SW 1271 (cell line): ENCODE results near the gene TUBGCP6.

Experiments used
- DNase-seq, 2 experiments: peaks; one replicate each; lab custom pipeline; 2025; lab: John Stamatoyannopoulos, UW

The TUBGCP6 gene

GRCh38 chr22:50226063-50226874 is 18.6 kb downstream of the TUBGCP6 start:
- no peak for DNase-seq

DNA sequence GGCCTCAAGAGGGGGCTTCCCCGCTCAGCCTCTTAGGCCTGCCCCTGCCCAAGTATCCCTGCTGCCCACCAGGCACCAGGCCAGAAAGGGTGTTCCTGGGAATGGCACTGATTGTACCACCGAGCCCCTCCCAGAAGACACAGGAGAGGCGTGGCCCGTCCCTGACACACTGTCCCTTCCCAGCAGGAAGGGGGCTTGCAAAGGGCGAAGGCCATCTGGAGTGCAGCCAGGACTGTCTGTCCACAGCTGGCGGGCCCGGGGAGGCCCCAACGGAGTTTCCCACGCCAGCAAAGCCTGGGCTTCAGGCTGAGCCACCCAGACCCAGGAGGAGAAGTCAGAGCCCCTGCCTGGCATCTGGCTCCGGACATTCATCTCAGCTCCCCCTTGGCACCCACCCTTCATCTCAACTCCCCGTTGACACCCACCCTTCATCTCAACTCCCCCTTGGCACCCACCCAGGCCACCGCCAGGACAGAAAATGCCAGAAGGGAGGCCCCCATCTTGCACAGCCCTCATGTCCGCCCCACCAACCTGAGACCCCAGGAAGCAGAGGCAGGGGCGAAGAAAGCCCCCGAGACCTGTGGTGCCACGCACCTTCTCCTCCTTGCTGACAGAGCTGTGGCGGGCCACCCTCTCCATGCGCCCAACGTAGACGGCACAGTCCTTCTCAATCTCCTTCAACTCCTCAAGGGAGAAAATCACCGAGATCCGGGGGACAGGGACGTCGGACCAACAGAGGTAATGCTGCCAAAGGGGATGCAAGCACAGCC is 19.4 kb downstream of the TUBGCP6 start:
- DNase-seq: no peak

- no peak for DNase-seq
Measured at GRCh38 chr22:50224071-50224470, 20.8 kb downstream of the TUBGCP6 start.

- DNase-seq: no peak
Measured at GRCh38 chr22:50222508-50222907, 22.3 kb downstream of the TUBGCP6 start.

GRCh38 chr22:50221410-50222300 is 23.2 kb downstream of the TUBGCP6 start:
- DNase-seq: no peak

DNA sequence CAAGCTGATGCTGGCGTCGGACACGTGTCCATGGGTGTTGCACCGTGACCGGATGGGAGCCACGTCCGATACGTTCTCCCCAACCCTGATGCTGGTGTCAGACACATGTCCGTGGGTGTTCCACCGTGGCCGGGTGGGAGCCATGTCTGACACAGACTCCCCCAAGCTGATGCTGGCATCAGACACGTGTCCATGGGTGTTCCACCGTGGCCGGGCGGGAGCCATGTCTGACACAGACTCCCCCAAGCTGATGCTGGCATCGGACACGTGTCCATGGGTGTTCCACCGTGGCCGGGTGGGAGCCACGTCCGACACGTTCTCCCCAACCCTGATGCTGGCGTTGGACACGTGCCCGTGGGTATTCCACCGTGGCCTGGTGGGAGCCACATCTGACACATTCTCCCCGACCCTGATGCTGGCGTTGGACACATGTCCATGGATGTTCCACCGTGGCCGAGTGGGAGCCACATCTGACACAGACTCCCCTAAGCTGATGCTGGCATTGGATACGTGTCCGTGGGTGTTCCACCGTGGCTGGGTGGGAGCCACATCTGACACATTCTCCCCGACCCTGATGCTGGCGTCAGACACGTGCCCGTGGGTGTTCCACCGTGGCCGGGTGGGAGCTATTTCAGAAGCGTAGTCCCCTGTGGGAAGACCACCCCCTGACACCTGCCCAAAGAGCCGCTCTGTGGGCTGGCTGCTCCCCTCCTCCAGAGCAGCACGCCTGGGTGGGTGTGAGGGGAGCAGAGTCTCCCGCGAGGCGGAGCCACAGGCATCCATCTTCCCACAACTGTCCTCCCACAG is 24.0 kb downstream of the TUBGCP6 start:
- no peak for DNase-seq

GRCh38 chr22:50219800-50220602 is 24.8 kb downstream of the TUBGCP6 start:
- DNase-seq: no peak

DNA sequence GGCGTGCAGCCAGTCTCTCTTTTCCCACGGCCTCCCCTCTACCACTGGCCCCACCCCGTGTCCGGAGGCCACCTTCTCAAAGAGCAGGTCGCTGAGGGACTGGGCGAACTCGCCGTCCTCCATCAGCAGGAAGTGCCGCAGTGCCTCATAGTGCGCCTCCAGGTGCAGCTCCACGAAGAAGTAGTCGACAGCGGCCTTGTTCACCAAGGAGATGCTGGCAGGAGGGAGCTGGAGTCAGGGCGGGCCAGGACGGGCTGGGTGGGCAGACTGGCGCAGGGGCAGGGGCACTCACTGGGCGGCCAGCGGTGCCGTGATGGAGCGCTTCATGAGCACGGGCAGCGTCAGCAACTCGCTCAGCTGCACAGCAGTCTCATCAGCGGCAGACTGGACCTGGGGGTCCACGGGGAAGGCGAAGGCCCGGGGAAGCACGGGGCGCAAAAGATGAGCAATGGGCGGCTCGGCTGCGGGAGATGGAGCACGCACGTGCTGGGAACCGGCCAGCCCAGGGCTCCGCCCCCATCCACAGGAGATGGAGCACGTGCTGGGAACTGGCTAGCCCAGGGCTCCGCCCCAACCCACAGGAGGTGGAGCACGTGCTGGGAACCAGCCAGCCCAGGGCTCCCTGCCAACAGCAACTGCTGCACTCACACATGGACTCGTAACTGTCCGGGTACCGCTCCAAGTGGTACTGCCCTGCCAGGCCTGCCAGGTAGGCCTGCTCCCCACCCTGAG is 25.7 kb downstream of the TUBGCP6 start:
- no peak for DNase-seq

DNA sequence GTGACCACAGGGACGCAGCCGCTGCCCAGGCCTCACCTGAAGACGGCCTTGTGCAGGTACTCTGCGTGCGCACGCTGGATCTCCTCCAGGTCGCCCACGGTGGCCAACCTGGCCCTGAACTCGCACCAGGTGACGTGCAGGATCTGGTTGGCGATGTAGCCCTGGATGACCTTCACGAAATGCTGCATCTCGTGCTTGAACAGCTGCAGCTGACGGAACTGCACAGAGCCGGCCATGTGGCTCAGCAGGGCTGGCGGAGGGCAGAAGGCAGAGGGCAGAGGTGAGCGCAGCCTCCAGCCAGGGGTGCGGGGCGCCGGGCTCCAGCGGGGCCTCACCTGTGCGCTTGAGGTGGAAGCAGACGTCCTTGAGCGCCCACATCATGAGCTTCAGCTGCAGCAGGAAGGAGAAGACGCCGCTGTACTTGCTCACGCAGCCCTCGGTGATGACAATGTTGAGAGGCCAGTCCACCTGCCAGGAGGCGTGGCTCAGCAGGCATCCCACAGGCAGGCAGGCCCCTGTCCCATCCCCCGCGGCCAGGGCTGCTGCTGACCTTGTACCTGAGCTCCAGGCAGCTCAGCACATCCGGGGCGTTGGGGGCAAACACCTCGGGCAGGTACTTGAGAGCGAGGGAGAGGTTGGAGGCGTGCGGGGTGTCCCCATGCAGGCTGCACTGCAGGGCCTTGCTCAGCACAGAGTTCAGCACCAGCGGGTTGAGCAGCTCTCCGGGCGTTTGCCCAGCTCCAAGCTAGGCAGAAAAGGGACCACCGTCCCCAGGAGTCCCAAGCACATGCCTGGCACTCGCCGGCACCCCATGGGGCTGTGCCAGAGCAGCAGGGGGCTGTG is 26.4 kb downstream of the TUBGCP6 start:
- DNase-seq: no peak

DNA sequence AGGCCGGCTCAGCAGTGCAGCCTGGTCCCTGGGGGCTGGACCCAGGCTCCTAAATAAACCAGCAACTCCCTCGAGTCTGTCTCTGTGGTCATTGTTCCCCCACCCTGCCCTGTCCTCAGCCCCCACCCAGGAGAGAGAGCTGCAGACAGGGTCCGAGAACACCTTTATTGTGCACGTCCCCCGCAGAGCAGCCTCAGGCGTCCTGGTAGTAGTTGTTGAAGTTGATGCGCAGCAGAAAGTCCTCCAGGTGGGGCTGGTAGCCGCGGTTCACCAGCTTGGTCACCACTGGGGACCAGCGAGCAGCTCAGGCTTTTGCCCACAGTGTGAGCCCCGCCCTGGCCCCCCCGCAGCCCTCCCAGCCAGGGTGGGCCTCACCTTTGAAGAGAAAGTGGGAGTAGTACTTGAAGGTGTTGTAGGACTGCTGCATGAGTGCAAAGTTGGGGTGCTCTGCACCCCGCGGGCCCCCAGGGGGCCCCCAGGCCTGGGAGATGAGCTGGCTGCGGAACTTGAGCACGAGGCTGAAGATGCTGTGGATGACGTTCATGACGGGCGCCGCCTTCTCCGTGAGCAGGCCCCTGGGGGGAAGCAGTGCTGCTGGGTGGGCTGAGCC is 27.2 kb downstream of the TUBGCP6 start:
- DNase-seq: no peak

DNA sequence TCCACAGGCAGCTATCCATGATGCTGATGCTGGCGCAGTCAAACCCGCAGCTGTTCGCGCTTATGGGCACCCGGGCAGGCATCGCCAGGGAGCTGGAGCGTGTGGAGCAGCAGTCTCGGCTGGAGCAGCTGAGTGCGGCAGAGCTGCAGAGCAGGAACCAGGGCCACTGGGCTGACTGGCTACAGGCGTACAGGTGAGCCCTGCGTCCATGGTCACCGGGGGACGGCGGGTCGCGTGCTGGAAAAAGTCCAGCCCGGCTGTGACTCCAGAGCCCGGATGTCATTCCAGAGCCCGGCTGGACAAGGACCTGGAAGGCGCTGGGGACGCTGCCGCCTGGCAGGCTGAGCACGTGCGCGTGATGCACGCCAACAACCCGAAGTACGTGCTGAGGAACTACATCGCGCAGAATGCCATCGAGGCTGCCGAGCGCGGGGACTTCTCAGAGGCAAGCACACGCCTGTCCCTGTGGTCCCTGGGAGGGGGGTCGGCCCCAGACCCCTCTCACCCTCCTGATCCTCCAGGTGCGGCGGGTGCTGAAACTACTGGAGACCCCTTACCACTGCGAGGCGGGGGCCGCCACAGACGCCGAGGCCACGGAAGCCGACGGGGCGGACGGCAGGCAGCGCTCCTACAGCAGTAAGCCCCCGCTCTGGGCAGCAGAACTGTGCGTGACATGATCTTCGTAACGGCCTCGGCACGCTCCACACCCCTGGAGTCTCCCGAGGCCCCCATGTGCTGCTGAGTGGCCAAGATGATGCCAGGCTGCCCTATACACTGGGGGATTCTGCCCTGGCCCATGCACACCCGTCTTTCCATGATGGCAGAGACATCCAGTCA is 27.9 kb downstream of the TUBGCP6 start:
- no peak for DNase-seq

GRCh38 chr22:50216055-50216683 is 28.7 kb downstream of the TUBGCP6 start:
- no peak for DNase-seq

DNA sequence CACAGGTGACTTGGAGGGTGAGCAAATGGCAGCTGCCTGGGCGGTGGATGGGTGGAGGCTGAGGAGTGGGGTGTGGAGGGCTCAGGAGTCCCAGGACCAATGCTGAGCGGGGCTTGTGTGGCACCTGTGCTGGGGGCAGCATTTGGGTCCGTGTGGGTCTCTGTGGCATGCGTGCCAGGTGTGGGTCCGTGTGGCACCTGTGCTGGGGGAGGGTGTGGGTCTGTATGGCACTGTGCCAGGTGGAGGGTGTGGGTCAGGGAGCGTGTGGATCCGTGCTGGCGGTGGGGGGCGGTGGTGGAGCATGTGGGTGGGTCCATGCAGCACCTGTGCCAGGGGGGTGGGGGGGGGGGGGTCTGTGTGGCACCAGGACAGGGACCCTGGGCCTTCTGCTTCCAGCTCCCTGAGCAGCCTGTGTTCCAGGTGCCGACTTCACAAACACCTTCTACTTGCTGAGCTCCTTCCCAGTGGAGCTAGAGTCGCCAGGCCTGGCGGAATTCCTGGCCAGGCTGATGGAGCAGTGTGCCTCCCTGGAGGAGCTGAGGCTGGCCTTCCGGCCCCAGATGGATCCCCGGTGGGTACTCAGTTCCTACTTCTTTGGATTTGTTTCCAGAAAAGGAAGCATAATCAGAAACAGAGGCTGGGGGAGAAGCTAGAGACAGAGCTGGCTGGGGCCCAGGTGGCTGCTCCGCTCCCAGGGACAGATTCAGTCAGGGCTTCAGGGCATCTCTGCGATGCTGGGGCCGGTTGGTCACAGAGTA is 29.3 kb downstream of the TUBGCP6 start:
- DNase-seq: no peak

DNA sequence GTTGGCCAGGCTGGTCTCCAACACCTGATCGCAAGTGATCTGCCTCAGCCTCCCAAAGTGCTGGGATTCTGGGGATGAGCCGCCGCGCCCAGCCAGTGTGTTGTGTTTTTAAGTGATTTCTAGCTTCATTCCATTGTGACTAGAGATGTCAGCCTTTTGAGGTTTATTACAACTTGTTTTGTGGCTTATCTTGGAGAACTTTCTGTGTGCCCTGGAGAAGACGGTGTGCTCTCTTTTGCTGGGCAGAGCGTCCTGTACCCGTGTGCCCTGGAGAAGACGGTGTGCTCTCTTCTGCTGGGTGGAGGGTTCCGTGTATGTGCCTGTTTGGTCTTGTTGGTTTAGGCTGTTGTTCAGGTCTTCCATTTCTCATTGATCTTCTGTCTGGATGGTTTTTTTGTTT is 31.6 kb downstream of the TUBGCP6 start:
- no peak for DNase-seq

GRCh38 chr22:50211147-50211546 is 33.7 kb downstream of the TUBGCP6 start:
- no peak for DNase-seq

- no peak for DNase-seq
Measured at GRCh38 chr22:50210378-50211139, 34.3 kb downstream of the TUBGCP6 start.
